ENCODE results near the gene CSF3R.
"Not testable (repeated sequence)": the region's sequence is repeated elsewhere in the genome, so short reads cannot be mapped to it uniquely, and the experiment has no call there.

CSF3R gene

GRCh38 chr1:36503733-36504132 lies 21.0 kb upstream of the CSF3R start:
- DNase-seq: no peak
- no peaks in the 10 kb centered on the region for H3K36me3 Mint-ChIP-seq
- no peak overlapping the region for H3K27ac Mint-ChIP-seq
- no peaks in the 10 kb centered on the region for H3K9me3 Mint-ChIP-seq
- H3K4me3 Mint-ChIP-seq: no peak overlapping the region
- peaks cover 43% of the 10 kb centered on the region for H3K27me3 Mint-ChIP-seq
- CTCF ChIA-PET: interaction anchor here (1.4 kb wide), 1 partner anchor 12 kb away, joined by 3 read pairs; no protein-coding TSS in a partner anchor
- H3K4me1 Mint-ChIP-seq: no peaks in the 10 kb centered on the region

- Mint-ChIP-seq H3K4me3 (no peak overlapping the region), H3K36me3 (no peaks in the 10 kb centered on the region), H3K9me3 (no peaks in the 10 kb centered on the region), H3K27me3 (peaks cover 44% of the 10 kb centered on the region), H3K4me1 (no peaks in the 10 kb centered on the region), H3K27ac (no peak overlapping the region)
- CTCF ChIA-PET: interaction anchor here (1.4 kb wide), 1 partner anchor 13 kb away, joined by 3 read pairs; no protein-coding TSS in a partner anchor
- DNase-seq: no peak
Measured at GRCh38 chr1:36503159-36503558, 20.4 kb upstream of the CSF3R start.

- H3K36me3 Mint-ChIP-seq: no peaks in the 10 kb centered on the region
- CTCF ChIA-PET: interaction anchor here (1.4 kb wide), 1 partner anchor 13 kb away, joined by 3 read pairs; no protein-coding TSS in a partner anchor
- no peak overlapping the region for H3K4me3 Mint-ChIP-seq
- DNase-seq: no peak
- no peaks in the 10 kb centered on the region for H3K9me3 Mint-ChIP-seq
- no peak overlapping the region for H3K27ac Mint-ChIP-seq
- H3K27me3 Mint-ChIP-seq: peaks cover 38% of the 10 kb centered on the region
- H3K4me1 Mint-ChIP-seq: no peaks in the 10 kb centered on the region
Measured at GRCh38 chr1:36502616-36503015, 19.9 kb upstream of the CSF3R start.

GRCh38 chr1:36501911-36502310 lies 19.2 kb upstream of the CSF3R start:
- DNase-seq, H3K4me3 Mint-ChIP-seq, H3K36me3 Mint-ChIP-seq, H3K4me1 Mint-ChIP-seq, H3K9me3 Mint-ChIP-seq, CTCF ChIA-PET, H3K27ac Mint-ChIP-seq: not testable (repeated sequence)
- H3K27me3 Mint-ChIP-seq: peaks cover 32% of the 10 kb centered on the region

GRCh38 chr1:36497207-36497606 lies 14.5 kb upstream of the CSF3R start:
- Mint-ChIP-seq H3K36me3 (no peaks in the 10 kb centered on the region), H3K27me3 (peaks cover 34% of the 10 kb centered on the region), H3K4me1 (no peaks in the 10 kb centered on the region), H3K27ac (no peak overlapping the region), H3K9me3 (no peaks in the 10 kb centered on the region), H3K4me3 (no peak overlapping the region)
- DNase-seq: no peak
- CTCF ChIA-PET: no interaction called here

GRCh38 chr1:36494971-36495370 lies 12.3 kb upstream of the CSF3R start:
- no peaks in the 10 kb centered on the region for H3K9me3 Mint-ChIP-seq
- no peaks in the 10 kb centered on the region for H3K4me1 Mint-ChIP-seq
- peak; percentile 13 for DNase-seq
- no peak overlapping the region for H3K4me3 Mint-ChIP-seq
- no peak overlapping the region for H3K27ac Mint-ChIP-seq
- no peaks in the 10 kb centered on the region for H3K36me3 Mint-ChIP-seq
- CTCF ChIA-PET: no interaction called here
- peaks cover 38% of the 10 kb centered on the region for H3K27me3 Mint-ChIP-seq

GRCh38 chr1:36493524-36493923 lies 10.8 kb upstream of the CSF3R start:
- no peak overlapping the region for H3K27ac Mint-ChIP-seq
- no peak for DNase-seq
- no peaks in the 10 kb centered on the region for H3K36me3 Mint-ChIP-seq
- CTCF ChIA-PET: interaction anchor here (2.3 kb wide), 1 partner anchor 23 kb away, joined by 6 read pairs; no protein-coding TSS in a partner anchor
- H3K4me1 Mint-ChIP-seq: no peaks in the 10 kb centered on the region
- no peaks in the 10 kb centered on the region for H3K9me3 Mint-ChIP-seq
- no peak overlapping the region for H3K4me3 Mint-ChIP-seq
- H3K27me3 Mint-ChIP-seq: peaks cover 37% of the 10 kb centered on the region

- no peaks in the 10 kb centered on the region for H3K9me3 Mint-ChIP-seq
- no peak overlapping the region for H3K4me3 Mint-ChIP-seq
- peaks cover 37% of the 10 kb centered on the region for H3K27me3 Mint-ChIP-seq
- DNase-seq: peak; percentile 5
- H3K27ac Mint-ChIP-seq: peak overlapping the region; percentile 11
- H3K4me1 Mint-ChIP-seq: no peaks in the 10 kb centered on the region
- CTCF ChIA-PET: interaction anchor here (2.3 kb wide), 1 partner anchor 24 kb away, joined by 6 read pairs; no protein-coding TSS in a partner anchor
- no peaks in the 10 kb centered on the region for H3K36me3 Mint-ChIP-seq
Measured at GRCh38 chr1:36492491-36492890, 9.8 kb upstream of the CSF3R start.

- H3K4me3 Mint-ChIP-seq, H3K36me3 Mint-ChIP-seq, DNase-seq, H3K4me1 Mint-ChIP-seq, H3K9me3 Mint-ChIP-seq, CTCF ChIA-PET, H3K27ac Mint-ChIP-seq: not testable (repeated sequence)
- H3K27me3 Mint-ChIP-seq: peaks cover 45% of the 10 kb centered on the region
Measured at GRCh38 chr1:36489258-36490051, 6.7 kb upstream of the CSF3R start.

- Mint-ChIP-seq H3K27ac (no peak overlapping the region), H3K27me3 (peaks cover 46% of the 10 kb centered on the region), H3K9me3 (no peaks in the 10 kb centered on the region), H3K36me3 (no peaks in the 10 kb centered on the region), H3K4me3 (no peak overlapping the region), H3K4me1 (no peaks in the 10 kb centered on the region)
- peak; percentile 3 for DNase-seq
- CTCF ChIA-PET: interaction anchor here (0.6 to 1.4 kb wide), 2 partner anchors 28 to 172 kb away, joined by 3 read pairs; no protein-coding TSS in a partner anchor
Measured at GRCh38 chr1:36487906-36488305, 5.2 kb upstream of the CSF3R start.

- not testable (repeated sequence) for DNase-seq, H3K4me3 Mint-ChIP-seq, H3K9me3 Mint-ChIP-seq, H3K36me3 Mint-ChIP-seq, H3K4me1 Mint-ChIP-seq, H3K27ac Mint-ChIP-seq
- H3K27me3 Mint-ChIP-seq: peaks cover 42% of the 10 kb centered on the region
- CTCF ChIA-PET: interaction anchor here (0.8 to 1.4 kb wide), 2 partner anchors 28 to 40 kb away, joined by 3 read pairs; no protein-coding TSS in a partner anchor
Measured at GRCh38 chr1:36487336-36487725, 4.6 kb upstream of the CSF3R start.

GRCh38 chr1:36486439-36487335 lies 4.0 kb upstream of the CSF3R start:
- H3K36me3 Mint-ChIP-seq: no peaks in the 10 kb centered on the region
- peaks cover 48% of the 10 kb centered on the region for H3K27me3 Mint-ChIP-seq
- H3K27ac Mint-ChIP-seq: no peak overlapping the region
- no peak overlapping the region for H3K4me3 Mint-ChIP-seq
- CTCF ChIA-PET: interaction anchor here (0.8 kb wide), 2 partner anchors 29 to 40 kb away, joined by 3 to 4 read pairs; no protein-coding TSS in a partner anchor
- no peaks in the 10 kb centered on the region for H3K9me3 Mint-ChIP-seq
- DNase-seq: peak; percentile 17
- H3K4me1 Mint-ChIP-seq: peaks cover 7% of the 10 kb centered on the region

- no peak for DNase-seq
- Mint-ChIP-seq H3K4me1 (peaks cover 8% of the 10 kb centered on the region), H3K4me3 (no peak overlapping the region), H3K36me3 (no peaks in the 10 kb centered on the region), H3K9me3 (no peaks in the 10 kb centered on the region), H3K27me3 (peaks cover 48% of the 10 kb centered on the region), H3K27ac (no peak overlapping the region)
- CTCF ChIA-PET: no interaction called here
Measured at GRCh38 chr1:36486093-36486438, 3.4 kb upstream of the CSF3R start.

GRCh38 chr1:36484099-36484498 lies 1.4 kb upstream of the CSF3R start:
- CTCF ChIA-PET: no interaction called here
- H3K4me3 Mint-ChIP-seq: no peak overlapping the region
- H3K27me3 Mint-ChIP-seq: peaks cover 49% of the 10 kb centered on the region
- peaks cover 13% of the 10 kb centered on the region for H3K4me1 Mint-ChIP-seq
- H3K36me3 Mint-ChIP-seq: no peaks in the 10 kb centered on the region
- no peak overlapping the region for H3K27ac Mint-ChIP-seq
- DNase-seq: peak; percentile 13
- no peaks in the 10 kb centered on the region for H3K9me3 Mint-ChIP-seq

Measured in activated naive CD4-positive, alpha-beta T cell treated with anti-CD3 and anti-CD28 coated beads, Interleukin-2, amount 10 ng/mL, durations not matched to agents 7 days and 5 days (primary cell).